ENCODE measurements around the gene STK17B. TPM values are rescaled to one million over a fixed set of nuclear protein-coding genes. Genes with fewer than 3 reads are reported as not detected.

Gene STK17B
- total and polyA plus RNA-seq, 2 of the 8 experiments (the other 6 are each of a cell fraction or from before 2014, with no cell fraction given), result 1.8 to 10.5 TPM

DNA sequence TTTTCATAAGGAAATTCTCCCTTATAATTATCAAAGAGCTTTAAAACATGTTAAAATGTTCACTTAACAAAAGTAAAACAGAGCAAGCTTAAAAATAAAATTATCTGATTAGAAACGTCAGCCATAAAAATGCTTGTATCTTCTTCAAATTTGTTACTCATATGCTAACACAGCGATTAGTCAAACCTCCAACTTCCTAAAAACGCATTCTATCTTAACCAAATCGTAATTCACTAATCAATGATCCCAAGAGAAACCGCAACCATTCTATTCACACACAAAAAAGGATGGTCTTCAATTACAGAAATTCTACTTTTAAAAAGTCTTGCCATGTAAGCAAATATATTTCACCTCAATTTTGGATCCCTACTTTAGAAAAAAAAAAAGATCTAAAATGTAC is 1.9 kb downstream of the STK17B start (continued):
- TF ChIP-seq, protein P1, sequence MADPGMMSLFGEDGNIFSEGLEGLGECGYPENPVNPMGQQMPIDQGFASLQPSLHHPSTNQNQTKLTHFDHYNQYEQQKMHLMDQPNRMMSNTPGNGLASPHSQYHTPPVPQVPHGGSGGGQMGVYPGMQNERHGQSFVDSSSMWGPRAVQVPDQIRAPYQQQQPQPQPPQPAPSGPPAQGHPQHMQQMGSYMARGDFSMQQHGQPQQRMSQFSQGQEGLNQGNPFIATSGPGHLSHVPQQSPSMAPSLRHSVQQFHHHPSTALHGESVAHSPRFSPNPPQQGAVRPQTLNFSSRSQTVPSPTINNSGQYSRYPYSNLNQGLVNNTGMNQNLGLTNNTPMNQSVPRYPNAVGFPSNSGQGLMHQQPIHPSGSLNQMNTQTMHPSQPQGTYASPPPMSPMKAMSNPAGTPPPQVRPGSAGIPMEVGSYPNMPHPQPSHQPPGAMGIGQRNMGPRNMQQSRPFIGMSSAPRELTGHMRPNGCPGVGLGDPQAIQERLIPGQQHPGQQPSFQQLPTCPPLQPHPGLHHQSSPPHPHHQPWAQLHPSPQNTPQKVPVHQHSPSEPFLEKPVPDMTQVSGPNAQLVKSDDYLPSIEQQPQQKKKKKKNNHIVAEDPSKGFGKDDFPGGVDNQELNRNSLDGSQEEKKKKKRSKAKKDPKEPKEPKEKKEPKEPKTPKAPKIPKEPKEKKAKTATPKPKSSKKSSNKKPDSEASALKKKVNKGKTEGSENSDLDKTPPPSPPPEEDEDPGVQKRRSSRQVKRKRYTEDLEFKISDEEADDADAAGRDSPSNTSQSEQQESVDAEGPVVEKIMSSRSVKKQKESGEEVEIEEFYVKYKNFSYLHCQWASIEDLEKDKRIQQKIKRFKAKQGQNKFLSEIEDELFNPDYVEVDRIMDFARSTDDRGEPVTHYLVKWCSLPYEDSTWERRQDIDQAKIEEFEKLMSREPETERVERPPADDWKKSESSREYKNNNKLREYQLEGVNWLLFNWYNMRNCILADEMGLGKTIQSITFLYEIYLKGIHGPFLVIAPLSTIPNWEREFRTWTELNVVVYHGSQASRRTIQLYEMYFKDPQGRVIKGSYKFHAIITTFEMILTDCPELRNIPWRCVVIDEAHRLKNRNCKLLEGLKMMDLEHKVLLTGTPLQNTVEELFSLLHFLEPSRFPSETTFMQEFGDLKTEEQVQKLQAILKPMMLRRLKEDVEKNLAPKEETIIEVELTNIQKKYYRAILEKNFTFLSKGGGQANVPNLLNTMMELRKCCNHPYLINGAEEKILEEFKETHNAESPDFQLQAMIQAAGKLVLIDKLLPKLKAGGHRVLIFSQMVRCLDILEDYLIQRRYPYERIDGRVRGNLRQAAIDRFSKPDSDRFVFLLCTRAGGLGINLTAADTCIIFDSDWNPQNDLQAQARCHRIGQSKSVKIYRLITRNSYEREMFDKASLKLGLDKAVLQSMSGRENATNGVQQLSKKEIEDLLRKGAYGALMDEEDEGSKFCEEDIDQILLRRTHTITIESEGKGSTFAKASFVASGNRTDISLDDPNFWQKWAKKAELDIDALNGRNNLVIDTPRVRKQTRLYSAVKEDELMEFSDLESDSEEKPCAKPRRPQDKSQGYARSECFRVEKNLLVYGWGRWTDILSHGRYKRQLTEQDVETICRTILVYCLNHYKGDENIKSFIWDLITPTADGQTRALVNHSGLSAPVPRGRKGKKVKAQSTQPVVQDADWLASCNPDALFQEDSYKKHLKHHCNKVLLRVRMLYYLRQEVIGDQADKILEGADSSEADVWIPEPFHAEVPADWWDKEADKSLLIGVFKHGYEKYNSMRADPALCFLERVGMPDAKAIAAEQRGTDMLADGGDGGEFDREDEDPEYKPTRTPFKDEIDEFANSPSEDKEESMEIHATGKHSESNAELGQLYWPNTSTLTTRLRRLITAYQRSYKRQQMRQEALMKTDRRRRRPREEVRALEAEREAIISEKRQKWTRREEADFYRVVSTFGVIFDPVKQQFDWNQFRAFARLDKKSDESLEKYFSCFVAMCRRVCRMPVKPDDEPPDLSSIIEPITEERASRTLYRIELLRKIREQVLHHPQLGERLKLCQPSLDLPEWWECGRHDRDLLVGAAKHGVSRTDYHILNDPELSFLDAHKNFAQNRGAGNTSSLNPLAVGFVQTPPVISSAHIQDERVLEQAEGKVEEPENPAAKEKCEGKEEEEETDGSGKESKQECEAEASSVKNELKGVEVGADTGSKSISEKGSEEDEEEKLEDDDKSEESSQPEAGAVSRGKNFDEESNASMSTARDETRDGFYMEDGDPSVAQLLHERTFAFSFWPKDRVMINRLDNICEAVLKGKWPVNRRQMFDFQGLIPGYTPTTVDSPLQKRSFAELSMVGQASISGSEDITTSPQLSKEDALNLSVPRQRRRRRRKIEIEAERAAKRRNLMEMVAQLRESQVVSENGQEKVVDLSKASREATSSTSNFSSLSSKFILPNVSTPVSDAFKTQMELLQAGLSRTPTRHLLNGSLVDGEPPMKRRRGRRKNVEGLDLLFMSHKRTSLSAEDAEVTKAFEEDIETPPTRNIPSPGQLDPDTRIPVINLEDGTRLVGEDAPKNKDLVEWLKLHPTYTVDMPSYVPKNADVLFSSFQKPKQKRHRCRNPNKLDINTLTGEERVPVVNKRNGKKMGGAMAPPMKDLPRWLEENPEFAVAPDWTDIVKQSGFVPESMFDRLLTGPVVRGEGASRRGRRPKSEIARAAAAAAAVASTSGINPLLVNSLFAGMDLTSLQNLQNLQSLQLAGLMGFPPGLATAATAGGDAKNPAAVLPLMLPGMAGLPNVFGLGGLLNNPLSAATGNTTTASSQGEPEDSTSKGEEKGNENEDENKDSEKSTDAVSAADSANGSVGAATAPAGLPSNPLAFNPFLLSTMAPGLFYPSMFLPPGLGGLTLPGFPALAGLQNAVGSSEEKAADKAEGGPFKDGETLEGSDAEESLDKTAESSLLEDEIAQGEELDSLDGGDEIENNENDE (IDR thresholded peaks at IDR 0.05; ENCODE audit: insufficient replicate concordance, low read length), result no peak
- TF ChIP-seq CTBP2 (IDR thresholded peaks at IDR 0.05; ENCODE audit: borderline replicate concordance, insufficient read depth, insufficient read length, low read length) (no peak), TAF1 (IDR thresholded peaks at IDR 0.05; ENCODE audit: low read depth, low read length) (no peak)

All from H1 (cell line).